ENCODE results near the gene C1QTNF9. TPM values are rescaled to one million over a fixed set of nuclear protein-coding genes. Genes with fewer than 3 reads are reported as not detected.

The C1QTNF9 gene
- total and polyA plus RNA-seq, 4 donors: 0.10 to 0.25 (median 0.19) TPM; not detected in 1

- no peak for TF ChIP-seq RAD21 (IDR thresholded peaks at IDR 0.05)
- TF ChIP-seq SP1 (IDR thresholded peaks at IDR 0.05): no peak
- TF ChIP-seq FOXA2 (IDR thresholded peaks at IDR 0.05): no peak
- TF ChIP-seq EGR1 (IDR thresholded peaks at IDR 0.05; ENCODE audit: low read depth in 2 of 2): no peak
- no peak for TF ChIP-seq HNF4A (conservative IDR thresholded peaks at IDR 0.05)
- no peak for TF ChIP-seq ATF3 (IDR thresholded peaks at IDR 0.05)
- no peak for TF ChIP-seq FOXA1 (IDR thresholded peaks at IDR 0.05)
- TF ChIP-seq ZBTB33 (IDR thresholded peaks at IDR 0.05): no peak
- TF ChIP-seq RXRA (IDR thresholded peaks at IDR 0.05): no peak
- no peak for TF ChIP-seq MAX (IDR thresholded peaks at IDR 0.05)
- no peak for TF ChIP-seq JUND (IDR thresholded peaks at IDR 0.05)
- TF ChIP-seq CTCF (IDR thresholded peaks at IDR 0.05; ENCODE audit: low read depth, low read length, missing input control): no peak
- no peak for TF ChIP-seq GABPA (IDR thresholded peaks at IDR 0.05 in 1 of 2, conservative IDR thresholded peaks at IDR 0.05 in 1 of 2)
- TF ChIP-seq HNF4G (IDR thresholded peaks at IDR 0.05): no peak
- TF ChIP-seq YY1 (IDR thresholded peaks at IDR 0.05): no peak
- TF ChIP-seq NR2F2 (IDR thresholded peaks at IDR 0.05): no peak
- no peak for TF ChIP-seq REST (IDR thresholded peaks at IDR 0.05)
- TF ChIP-seq TAF1 (conservative IDR thresholded peaks at IDR 0.05): no peak
- Histone ChIP-seq H3K36me3 (ENCODE audit: control insufficient read depth in 4 of 4, insufficient read depth in 3 of 4, low read depth in 1 of 4, low read length in 3 of 4) (no peaks in the 10 kb centered on the region), H3K4me1 (ENCODE audit: control insufficient read depth in 4 of 4, insufficient read depth in 4 of 4, low read length in 3 of 4) (peaks cover 0 to 4% (median 1%) of the 10 kb centered on the region in 4 donors), H3K9ac (ENCODE audit: low read depth in 1 of 2, low read length in 2 of 2) (no peak overlapping the region), H3K4me3 (ENCODE audit: low read depth in 1 of 3, low read length in 3 of 3) (no peak overlapping the region), H3K27me3 (ENCODE audit: control insufficient read depth in 4 of 4, insufficient read depth in 4 of 4, low read length in 3 of 4) (no peaks in the 10 kb centered on the region), H3K9me3 (ENCODE audit: control insufficient read depth in 4 of 4, low read length in 3 of 4) (no peaks in the 10 kb centered on the region), H3K27ac (ENCODE audit: low read depth in 1 of 2, low read length in 2 of 2) (no peak overlapping the region)
- no peak for DNase-seq (ENCODE audit: low spot score)
- WGBS: 89% methylated on average over 1 of the region's 1 CpG
Observed at GRCh38 chr13:24353736-24354135, 44.4 kb downstream of the C1QTNF9 start.

All from liver (tissue), 9 donors.